ENCODE results near the gene RXRB. TPM values are rescaled to one million over a fixed set of nuclear protein-coding genes. Genes with fewer than 3 reads are reported as not detected.
A peak's percentile ranks its signal among the peaks of the same experiment; 100 is the strongest.

Gene RXRB
- total and polyA plus RNA-seq, 2 of the 8 experiments (the other 6 are each of a cell fraction or from before 2014, with no cell fraction given): 13.0 to 18.1 TPM

GRCh38 chr6:33197431-33198048, 2.9 kb downstream of the RXRB start (continued):
- TF ChIP-seq BACH1 (IDR thresholded peaks at IDR 0.05; ENCODE audit: low read length): no peak; the same call in 1 of the 2 replicates
- TF ChIP-seq HDAC6 (IDR thresholded peaks at IDR 0.05; ENCODE audit: low read depth, low read length): no peak
- TF ChIP-seq NRF1 (IDR thresholded peaks at IDR 0.05; ENCODE audit: low read depth, low read length): no peak
- no peak for TF ChIP-seq CREB1 (IDR thresholded peaks at IDR 0.05)
- TF ChIP-seq CTCF (IDR thresholded peaks at IDR 0.05; ENCODE audit: control extremely low read depth in 1 of 3, insufficient read depth in 1 of 3, low read depth in 1 of 3, low read length in 3 of 3): peak in 2 of 3 experiments; percentile 77 to 91; a peak in 3 of 4 replicates
- TF ChIP-seq RAD21 (IDR thresholded peaks at IDR 0.05 in 1 of 2, conservative IDR thresholded peaks at IDR 0.05 in 1 of 2; ENCODE audit: low read depth in 2 of 2, low read length in 2 of 2): peak; percentile 67 to 73

Measured in H1 (cell line).